NCI-H526 treated with DMSO at 0.1 percent for 48 hours (cell line): Measurements from ENCODE around the gene VAMP5.

Experiments used
- DNase-seq: peaks from one replicate; lab custom pipeline; 2025; lab: John Stamatoyannopoulos, UW

VAMP5 gene

GRCh38 chr2:85635636-85636035 is 51.4 kb downstream of the VAMP5 start:
- no peak for DNase-seq

GRCh38 chr2:85642725-85643124 is 58.5 kb downstream of the VAMP5 start:
- DNase-seq: no peak
